HepG2 (cell line): ENCODE results near the gene CNTRL. TPM values are rescaled to one million over a fixed set of nuclear protein-coding genes. Genes with fewer than 3 reads are reported as not detected.
A peak's percentile ranks its signal among the peaks of the same experiment; 100 is the strongest.

Experiments
- ARNTL ChIP-seq: sonication (generic); formaldehyde crosslinking; IDR thresholded peaks from 2 replicates; pipeline ENCODE4 v1.4.0; 2020; ENCODE audit warnings: mild to moderate bottlenecking, missing genetic modification reagents
- EP300 ChIP-seq, 3 experiments: sonication (generic) in 1 of 3; formaldehyde crosslinking in 1 of 3; IDR thresholded peaks; 2 replicates each; pipeline versions ENCODE4 v1.5.1 to v1.6.1; 2011 to 2020; ENCODE audit warnings: low read depth in 2 of 3, low read length in 2 of 3, borderline replicate concordance in 1 of 3, improper control_type of control experiment in 1 of 3, mild to moderate bottlenecking in 1 of 3, missing genetic modification reagents in 1 of 3, moderate library complexity in 1 of 3
- HOXA9 ChIP-seq: sonication (generic); formaldehyde crosslinking; IDR thresholded peaks from 2 replicates; pipeline ENCODE4 v1.8.1; 2022; ENCODE audit warnings: missing genetic modification reagents, mild to moderate bottlenecking, moderate library complexity, borderline replicate concordance
- KDM3A ChIP-seq: IDR thresholded peaks from 2 replicates; pipeline ENCODE4 v1.6.1; 2018; ENCODE audit warnings: low read depth, missing compliant biosample characterization
- KLF11 ChIP-seq: IDR thresholded peaks from 2 replicates; pipeline ENCODE4 v1.6.1; 2016; ENCODE audit warnings: missing compliant biosample characterization
- MAZ ChIP-seq, 2 experiments: sonication (generic) in 1 of 2; formaldehyde crosslinking in 1 of 2; IDR thresholded peaks; 2 replicates each; pipeline versions ENCODE4 v1.5.0 to v1.6.1; 2012 to 2020; ENCODE audit warnings: low read depth in 2 of 2, mild to moderate bottlenecking in 2 of 2, borderline replicate concordance in 1 of 2, improper control_type of control experiment in 1 of 2, low read length in 1 of 2, missing genetic modification reagents in 1 of 2, moderate library complexity in 1 of 2
- PITX1 ChIP-seq: sonication (generic); formaldehyde crosslinking; IDR thresholded peaks from 2 replicates; pipeline ENCODE4 v1.5.1; 2020; ENCODE audit warnings: mild to moderate bottlenecking, missing genetic modification reagents
- RBM39 ChIP-seq: fragments of 200-400 bp; formaldehyde crosslinking; IDR thresholded peaks from one replicate; pipeline ENCODE4 v1.6.1; 2018; ENCODE audit warnings: antibody characterized with exemption, mild to moderate bottlenecking, low read depth, low read length; ENCODE audit not compliant: poor library complexity, severe bottlenecking
- SIX1 ChIP-seq: sonication (generic); formaldehyde crosslinking; IDR thresholded peaks from 2 replicates; pipeline ENCODE4 v1.4.0; 2020; ENCODE audit warnings: missing genetic modification reagents, borderline replicate concordance
- SRSF4 ChIP-seq: fragments of 200-400 bp; formaldehyde crosslinking; IDR thresholded peaks from one replicate; pipeline ENCODE4 v1.6.1; 2018; ENCODE audit warnings: mild to moderate bottlenecking, low read depth, low read length, moderate library complexity; ENCODE audit not compliant: poor library complexity, severe bottlenecking
- TGIF2 ChIP-seq: IDR thresholded peaks from 2 replicates; pipeline ENCODE4 v1.6.1; 2016; ENCODE audit warnings: control low read depth, missing compliant biosample characterization
- TMF1 ChIP-seq: sonication (generic); formaldehyde crosslinking; IDR thresholded peaks from 2 replicates; pipeline ENCODE4 v1.8.1; 2022; ENCODE audit warnings: low read depth, missing genetic modification reagents
- ZNF256 ChIP-seq: sonication (generic); formaldehyde crosslinking; conservative IDR thresholded peaks from 2 replicates; pipeline ENCODE4 v1.4.0; 2020; ENCODE audit warnings: missing genetic modification reagents
- ZNF354B ChIP-seq: sonication (generic); formaldehyde crosslinking; IDR thresholded peaks from 2 replicates; pipeline ENCODE4 v1.8.0; 2022; ENCODE audit warnings: mild to moderate bottlenecking, missing genetic modification reagents
- ZNF7 ChIP-seq: IDR thresholded peaks from 2 replicates; pipeline ENCODE4 v1.6.1; 2016; ENCODE audit warnings: missing biosample characterization, missing genetic modification reagents
- ZNF790 ChIP-seq: sonication (generic); formaldehyde crosslinking; IDR thresholded peaks from 2 replicates; pipeline ENCODE4 v1.8.0; 2022; ENCODE audit warnings: missing genetic modification reagents, mild to moderate bottlenecking, borderline replicate concordance
- ZNF792 ChIP-seq: IDR thresholded peaks from 2 replicates; pipeline ENCODE4 v1.6.1; 2016
- polyA plus RNA-seq, 8 experiments: library from polyadenylated mRNA; depleted of rRNA in 3 of 8; stranded (reverse) in 7 of 8; unstranded in 1 of 8; fragments of >200 nt; fragmentation: Illumina TruSeq in 4 of 8; extraction: Trizol in 4 of 8; gene quantifications; 2 replicates each; pipeline versions ENCODE4 v1.2.1 to v1.2.3, GENCODE V29; 2011 to 2016; ENCODE audit warnings: low read depth in 4 of 8, missing spikeins in 1 of 8, mixed read lengths in 1 of 8; ENCODE audit not compliant: insufficient read depth in 1 of 8
- total RNA-seq, 5 experiments: library from RNA; depleted of rRNA; stranded (reverse); fragments of >200 nt; fragmentation: Illumina TruSeq; extraction: Trizol; gene quantifications; 2 replicates each; pipeline ENCODE4 v1.2.3, GENCODE V29; 2016; ENCODE audit warnings: low read depth in 1 of 5
- TF ChIP-seq, protein P1 (sequence below): sonication (generic); formaldehyde crosslinking; IDR thresholded peaks from 2 replicates; pipeline ENCODE4 v1.8.0; 2022; ENCODE audit warnings: missing genetic modification reagents, low read depth, mild to moderate bottlenecking, borderline replicate concordance
- TF ChIP-seq, protein P2 (sequence below): IDR thresholded peaks from 2 replicates; pipeline ENCODE4 v1.6.1; 2016; ENCODE audit warnings: low read depth
- TF ChIP-seq, protein P3 (sequence below): sonication (generic); formaldehyde crosslinking; IDR thresholded peaks from 2 replicates; pipeline ENCODE4 v1.4.0; 2020; ENCODE audit warnings: missing genetic modification reagents
- TF ChIP-seq, protein P4 (sequence below): sonication (generic); formaldehyde crosslinking; IDR thresholded peaks from 2 replicates; pipeline ENCODE4 v1.4.0; 2020; ENCODE audit warnings: mild to moderate bottlenecking, missing genetic modification reagents

The CNTRL gene
- total and polyA plus RNA-seq, 2 of the 13 experiments (the other 11 are each of a cell fraction or from before 2014, with no cell fraction given): 7.5 to 11.8 TPM

- TF ChIP-seq ZNF7 (CRISPR knock-in tag) (no peak), SIX1 (CRISPR knock-in tag) (no peak), MAZ (IDR thresholded peaks at IDR 0.05; ENCODE audit: borderline replicate concordance, low read depth, low read length) (no peak), MAZ (CRISPR knock-in tag; IDR thresholded peaks at IDR 0.05; ENCODE audit: low read depth) (peak; percentile 92), EP300 (IDR thresholded peaks at IDR 0.05; ENCODE audit: low read depth in 2 of 2, low read length in 2 of 2) (no peak), EP300 (CRISPR knock-in tag; IDR thresholded peaks at IDR 0.05; ENCODE audit: borderline replicate concordance) (no peak), ZNF354B (CRISPR knock-in tag) (peak; percentile 52; the same call in 1 of the 2 replicates), TGIF2 (no peak; the same call in none of the 2 replicates), RBM39 (peak; percentile 91), KLF11 (CRISPR knock-in tag) (peak; percentile 97), KDM3A (CRISPR knock-in tag) (peak; percentile 83; the same call in 1 of the 2 replicates), PITX1 (peak; percentile 78; the same call in 1 of the 2 replicates), ZNF256 (CRISPR knock-in tag) (0 out of 2 replicates have a peak, but pooled peaks have one; percentile 22), TMF1 (peak; percentile 95; the same call in 1 of the 2 replicates), ZNF792 (CRISPR knock-in tag) (peak; percentile 95; the same call in 1 of the 2 replicates), ZNF790 (CRISPR knock-in tag) (peak; percentile 83; the same call in 1 of the 2 replicates), ARNTL (CRISPR knock-in tag) (peak; percentile 77), SRSF4 (no peak), HOXA9 (CRISPR knock-in tag) (peak; percentile 86; the same call in 1 of the 2 replicates)
- TF ChIP-seq, protein P1, sequence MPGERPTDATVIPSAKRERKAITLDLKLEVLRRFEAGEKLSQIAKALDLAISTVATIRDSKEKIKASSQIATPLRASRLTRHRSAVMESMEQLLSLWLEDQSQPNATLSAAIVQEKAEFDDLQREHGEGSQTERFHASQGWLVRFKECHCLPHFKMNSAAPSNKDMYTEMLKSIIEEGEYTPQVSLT (CRISPR knock-in tag): no peak; the same call in 1 of the 2 replicates
- TF ChIP-seq, protein P2, sequence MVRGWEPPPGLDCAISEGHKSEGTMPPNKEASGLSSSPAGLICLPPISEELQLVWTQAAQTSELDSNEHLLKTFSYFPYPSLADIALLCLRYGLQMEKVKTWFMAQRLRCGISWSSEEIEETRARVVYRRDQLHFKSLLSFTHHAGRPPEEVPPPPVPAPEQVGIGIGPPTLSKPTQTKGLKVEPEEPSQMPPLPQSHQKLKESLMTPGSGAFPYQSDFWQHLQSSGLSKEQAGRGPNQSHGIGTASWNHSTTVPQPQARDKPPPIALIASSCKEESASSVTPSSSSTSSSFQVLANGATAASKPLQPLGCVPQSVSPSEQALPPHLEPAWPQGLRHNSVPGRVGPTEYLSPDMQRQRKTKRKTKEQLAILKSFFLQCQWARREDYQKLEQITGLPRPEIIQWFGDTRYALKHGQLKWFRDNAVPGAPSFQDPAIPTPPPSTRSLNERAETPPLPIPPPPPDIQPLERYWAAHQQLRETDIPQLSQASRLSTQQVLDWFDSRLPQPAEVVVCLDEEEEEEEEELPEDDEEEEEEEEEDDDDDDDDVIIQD: peak; percentile 53
- TF ChIP-seq, protein P3, sequence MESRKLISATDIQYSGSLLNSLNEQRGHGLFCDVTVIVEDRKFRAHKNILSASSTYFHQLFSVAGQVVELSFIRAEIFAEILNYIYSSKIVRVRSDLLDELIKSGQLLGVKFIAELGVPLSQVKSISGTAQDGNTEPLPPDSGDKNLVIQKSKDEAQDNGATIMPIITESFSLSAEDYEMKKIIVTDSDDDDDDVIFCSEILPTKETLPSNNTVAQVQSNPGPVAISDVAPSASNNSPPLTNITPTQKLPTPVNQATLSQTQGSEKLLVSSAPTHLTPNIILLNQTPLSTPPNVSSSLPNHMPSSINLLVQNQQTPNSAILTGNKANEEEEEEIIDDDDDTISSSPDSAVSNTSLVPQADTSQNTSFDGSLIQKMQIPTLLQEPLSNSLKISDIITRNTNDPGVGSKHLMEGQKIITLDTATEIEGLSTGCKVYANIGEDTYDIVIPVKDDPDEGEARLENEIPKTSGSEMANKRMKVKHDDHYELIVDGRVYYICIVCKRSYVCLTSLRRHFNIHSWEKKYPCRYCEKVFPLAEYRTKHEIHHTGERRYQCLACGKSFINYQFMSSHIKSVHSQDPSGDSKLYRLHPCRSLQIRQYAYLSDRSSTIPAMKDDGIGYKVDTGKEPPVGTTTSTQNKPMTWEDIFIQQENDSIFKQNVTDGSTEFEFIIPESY: peak; percentile 1; the same call in 1 of the 2 replicates
- TF ChIP-seq, protein P4, sequence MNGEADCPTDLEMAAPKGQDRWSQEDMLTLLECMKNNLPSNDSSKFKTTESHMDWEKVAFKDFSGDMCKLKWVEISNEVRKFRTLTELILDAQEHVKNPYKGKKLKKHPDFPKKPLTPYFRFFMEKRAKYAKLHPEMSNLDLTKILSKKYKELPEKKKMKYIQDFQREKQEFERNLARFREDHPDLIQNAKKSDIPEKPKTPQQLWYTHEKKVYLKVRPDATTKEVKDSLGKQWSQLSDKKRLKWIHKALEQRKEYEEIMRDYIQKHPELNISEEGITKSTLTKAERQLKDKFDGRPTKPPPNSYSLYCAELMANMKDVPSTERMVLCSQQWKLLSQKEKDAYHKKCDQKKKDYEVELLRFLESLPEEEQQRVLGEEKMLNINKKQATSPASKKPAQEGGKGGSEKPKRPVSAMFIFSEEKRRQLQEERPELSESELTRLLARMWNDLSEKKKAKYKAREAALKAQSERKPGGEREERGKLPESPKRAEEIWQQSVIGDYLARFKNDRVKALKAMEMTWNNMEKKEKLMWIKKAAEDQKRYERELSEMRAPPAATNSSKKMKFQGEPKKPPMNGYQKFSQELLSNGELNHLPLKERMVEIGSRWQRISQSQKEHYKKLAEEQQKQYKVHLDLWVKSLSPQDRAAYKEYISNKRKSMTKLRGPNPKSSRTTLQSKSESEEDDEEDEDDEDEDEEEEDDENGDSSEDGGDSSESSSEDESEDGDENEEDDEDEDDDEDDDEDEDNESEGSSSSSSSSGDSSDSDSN (CRISPR knock-in tag): peak; percentile 93
These were observed at the start of gene CNTRL (continued) for GRCh38 chr9:121074370-121075250.
